Neural crest cell (in vitro differentiated cells): ENCODE results near the gene SKIDA1. TPM values are rescaled to one million over a fixed set of nuclear protein-coding genes. Genes with fewer than 3 reads are reported as not detected.
"Not testable (repeated sequence)": the region's sequence is repeated elsewhere in the genome, so short reads cannot be mapped to it uniquely, and the experiment has no call there.

ENCODE experiments used
- DNase-seq: peaks from one replicate; pipeline ENCODE4 v3.0.0; 2021; ENCODE audit warnings: low read depth, mixed read lengths, low spot score
- H3K27ac Mint-ChIP-seq: one replicate; pipeline ENCODE4 v1.8.0; 2021; ENCODE audit warnings: mild to moderate bottlenecking, mixed read lengths; ENCODE audit not compliant: unreplicated experiment
- H3K27me3 Mint-ChIP-seq: 2 replicates; pipeline ENCODE4 v1.8.0; 2021; ENCODE audit warnings: low read depth, mild to moderate bottlenecking, mixed read lengths
- H3K36me3 Mint-ChIP-seq: 2 replicates; pipeline ENCODE4 v1.8.0; 2021; ENCODE audit warnings: low read depth, mild to moderate bottlenecking, mixed read lengths
- H3K4me1 Mint-ChIP-seq: 2 replicates; pipeline ENCODE4 v1.8.0; 2021; ENCODE audit warnings: mixed read lengths
- H3K4me3 Mint-ChIP-seq: one replicate; pipeline ENCODE4 v1.8.0; 2021; ENCODE audit warnings: mild to moderate bottlenecking, mixed read lengths
- H3K9me3 Mint-ChIP-seq: 2 replicates; pipeline ENCODE4 v1.8.0; 2021; ENCODE audit warnings: mixed read lengths
- CTCF ChIP-seq: fragments of 200-600 bp; sonication (generic); conservative IDR thresholded peaks from 2 replicates; pipeline ENCODE4 v1.5.0; 2021; ENCODE audit warnings: antibody characterized with exemption, mild to moderate bottlenecking
- total RNA-seq: library from RNA; stranded (reverse); gene quantifications from 2 replicates; pipeline ENCODE4 v1.2.1, GENCODE V29; 2021

Gene SKIDA1
- total RNA-seq, 1 donor from 2014 or later = 53.0 TPM

GRCh38 chr10:21552638-21553037, 27.2 kb upstream of the SKIDA1 start:
- Mint-ChIP-seq H3K36me3 (peaks cover 34% of the 10 kb centered on the region), H3K4me1 (peaks cover 21% of the 10 kb centered on the region), H3K27me3 (no peaks in the 10 kb centered on the region), H3K4me3 (no peak overlapping the region), H3K27ac (no peak overlapping the region), H3K9me3 (no peaks in the 10 kb centered on the region)
- TF ChIP-seq CTCF = no peak
- no peak for DNase-seq

GRCh38 chr10:21547246-21547645, 21.8 kb upstream of the SKIDA1 start:
- Mint-ChIP-seq H3K4me1 (peaks cover 8% of the 10 kb centered on the region), H3K9me3 (no peaks in the 10 kb centered on the region), H3K27ac (no peak overlapping the region), H3K36me3 (peaks cover 32% of the 10 kb centered on the region), H3K27me3 (no peaks in the 10 kb centered on the region), H3K4me3 (no peak overlapping the region)
- DNase-seq = no peak
- TF ChIP-seq CTCF = no peak

GRCh38 chr10:21540701-21541100, 15.2 kb upstream of the SKIDA1 start:
- H3K27ac Mint-ChIP-seq, DNase-seq, H3K4me3 Mint-ChIP-seq, H3K9me3 Mint-ChIP-seq, H3K27me3 Mint-ChIP-seq: not testable (repeated sequence)
- Mint-ChIP-seq H3K4me1 (peaks cover 14% of the 10 kb centered on the region), H3K36me3 (peaks cover 25% of the 10 kb centered on the region)

- Mint-ChIP-seq H3K27me3 (peaks cover 3% of the 10 kb centered on the region), H3K27ac (no peak overlapping the region), H3K4me1 (peaks cover 29% of the 10 kb centered on the region), H3K36me3 (peaks cover 11% of the 10 kb centered on the region), H3K4me3 (peak overlapping the region; percentile 76), H3K9me3 (no peaks in the 10 kb centered on the region)
- DNase-seq = no peak
- TF ChIP-seq CTCF = no peak
Observed at GRCh38 chr10:21536874-21537273, 11.4 kb upstream of the SKIDA1 start.

- H3K27ac Mint-ChIP-seq, H3K9me3 Mint-ChIP-seq, DNase-seq, H3K36me3 Mint-ChIP-seq, H3K27me3 Mint-ChIP-seq: not testable (repeated sequence)
- H3K4me1 Mint-ChIP-seq = peaks cover 28% of the 10 kb centered on the region
- H3K4me3 Mint-ChIP-seq = peak overlapping the region; percentile 89
Observed at GRCh38 chr10:21535976-21536375, 10.5 kb upstream of the SKIDA1 start.

- DNase-seq = no peak
- H3K4me3 Mint-ChIP-seq = peak overlapping the region; percentile 89
- H3K27me3 Mint-ChIP-seq = peaks cover 3% of the 10 kb centered on the region
- H3K4me1 Mint-ChIP-seq = peaks cover 32% of the 10 kb centered on the region
- no peak overlapping the region for H3K27ac Mint-ChIP-seq
- H3K9me3 Mint-ChIP-seq = no peaks in the 10 kb centered on the region
- TF ChIP-seq CTCF = no peak
- peaks cover 6% of the 10 kb centered on the region for H3K36me3 Mint-ChIP-seq
Observed at GRCh38 chr10:21535494-21535965, 10.0 kb upstream of the SKIDA1 start.
